A673 (cell line): ENCODE measurements around the gene SNTG2.

Source experiments
- EZH2 ChIP-seq: fragments of 200-600 bp; sonication (generic); IDR thresholded peaks from 2 replicates; pipeline ENCODE4 v1.6.1; 2017; ENCODE audit warnings: borderline replicate concordance, low read depth, mild to moderate bottlenecking, mixed read lengths, antibody characterized with exemption, low read length; ENCODE audit not compliant: poor library complexity, severe bottlenecking
- TF ChIP-seq, protein P1 (sequence below): fragments of 300-800, 200-600 bp; sonication (generic); conservative IDR thresholded peaks from 2 replicates; pipeline ENCODE4 v1.5.1; 2017; ENCODE audit warnings: low read depth, mild to moderate bottlenecking, antibody characterized with exemption, low read length, moderate library complexity, mixed read lengths

DNA sequence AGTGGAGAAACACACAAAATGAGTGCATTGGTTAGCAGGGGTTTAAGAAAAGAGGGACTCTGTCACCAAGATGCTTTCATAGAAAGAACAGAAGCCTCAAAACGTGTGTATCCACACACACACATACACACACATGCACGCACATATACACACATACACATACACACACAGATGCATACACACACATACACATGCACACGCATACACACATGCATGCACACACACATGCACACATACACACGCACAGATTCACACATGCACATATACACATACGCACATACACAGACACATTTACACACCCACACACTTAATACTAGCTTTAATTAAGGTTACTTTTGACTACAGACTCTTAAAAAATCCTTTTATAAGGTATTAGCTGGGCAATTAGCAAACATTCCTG is 378.0 kb downstream of the SNTG2 start:
- TF ChIP-seq, protein P1, sequence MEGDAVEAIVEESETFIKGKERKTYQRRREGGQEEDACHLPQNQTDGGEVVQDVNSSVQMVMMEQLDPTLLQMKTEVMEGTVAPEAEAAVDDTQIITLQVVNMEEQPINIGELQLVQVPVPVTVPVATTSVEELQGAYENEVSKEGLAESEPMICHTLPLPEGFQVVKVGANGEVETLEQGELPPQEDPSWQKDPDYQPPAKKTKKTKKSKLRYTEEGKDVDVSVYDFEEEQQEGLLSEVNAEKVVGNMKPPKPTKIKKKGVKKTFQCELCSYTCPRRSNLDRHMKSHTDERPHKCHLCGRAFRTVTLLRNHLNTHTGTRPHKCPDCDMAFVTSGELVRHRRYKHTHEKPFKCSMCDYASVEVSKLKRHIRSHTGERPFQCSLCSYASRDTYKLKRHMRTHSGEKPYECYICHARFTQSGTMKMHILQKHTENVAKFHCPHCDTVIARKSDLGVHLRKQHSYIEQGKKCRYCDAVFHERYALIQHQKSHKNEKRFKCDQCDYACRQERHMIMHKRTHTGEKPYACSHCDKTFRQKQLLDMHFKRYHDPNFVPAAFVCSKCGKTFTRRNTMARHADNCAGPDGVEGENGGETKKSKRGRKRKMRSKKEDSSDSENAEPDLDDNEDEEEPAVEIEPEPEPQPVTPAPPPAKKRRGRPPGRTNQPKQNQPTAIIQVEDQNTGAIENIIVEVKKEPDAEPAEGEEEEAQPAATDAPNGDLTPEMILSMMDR = no peak
- no peak for TF ChIP-seq EZH2
